ENCODE data around the gene PEAK3.

The PEAK3 gene

DNA sequence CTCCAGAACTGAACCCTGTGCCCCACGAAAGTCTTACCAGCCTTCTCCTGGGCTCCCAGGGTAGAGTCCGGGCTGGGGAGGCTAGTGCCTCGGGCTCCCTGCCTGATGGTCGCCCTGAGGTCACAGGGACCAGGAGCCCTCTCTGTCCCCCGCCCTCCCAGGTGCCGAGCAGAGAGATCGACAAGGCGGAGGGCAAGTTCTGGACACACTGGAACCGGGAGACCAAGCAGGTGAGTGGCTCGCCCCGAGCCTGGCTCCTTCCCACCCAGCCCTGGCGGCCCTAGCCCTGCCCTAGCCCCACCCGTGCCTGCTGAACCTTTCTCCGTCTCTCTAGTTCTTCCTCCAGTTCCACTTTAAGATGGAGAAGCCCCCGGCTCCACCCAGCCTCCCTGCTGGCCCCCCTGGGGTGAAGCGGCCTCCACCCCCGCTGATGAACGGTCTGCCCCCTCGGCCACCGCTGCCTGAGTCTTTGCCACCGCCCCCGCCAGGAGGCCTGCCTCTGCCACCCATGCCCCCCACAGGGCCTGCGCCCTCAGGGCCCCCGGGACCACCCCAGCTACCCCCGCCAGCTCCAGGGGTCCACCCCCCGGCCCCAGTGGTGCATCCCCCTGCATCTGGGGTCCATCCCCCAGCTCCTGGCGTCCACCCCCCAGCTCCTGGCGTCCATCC is 34.4 kb downstream of the PEAK3 start:
- H3K9me3 ChIP-seq (ENCODE audit: control insufficient read depth, insufficient read depth, low read depth, low read length) = no peaks in the 10 kb centered on the region
- no peak overlapping the region for H3K4me3 ChIP-seq (ENCODE audit: low read depth, low read length)
- H3K27me3 ChIP-seq (ENCODE audit: control insufficient read depth, insufficient read depth, low read length) = peaks cover 11% of the 10 kb centered on the region
- H3K9ac ChIP-seq (ENCODE audit: low read length) = no peak overlapping the region
- H3K36me3 ChIP-seq (ENCODE audit: control insufficient read depth, insufficient read depth, low read length) = peaks cover 56% of the 10 kb centered on the region
- no peaks in the 10 kb centered on the region for H3K4me1 ChIP-seq (ENCODE audit: control insufficient read depth, insufficient read depth, low read length)
- H3K27ac ChIP-seq (ENCODE audit: low read depth, low read length) = no peak overlapping the region

DNA sequence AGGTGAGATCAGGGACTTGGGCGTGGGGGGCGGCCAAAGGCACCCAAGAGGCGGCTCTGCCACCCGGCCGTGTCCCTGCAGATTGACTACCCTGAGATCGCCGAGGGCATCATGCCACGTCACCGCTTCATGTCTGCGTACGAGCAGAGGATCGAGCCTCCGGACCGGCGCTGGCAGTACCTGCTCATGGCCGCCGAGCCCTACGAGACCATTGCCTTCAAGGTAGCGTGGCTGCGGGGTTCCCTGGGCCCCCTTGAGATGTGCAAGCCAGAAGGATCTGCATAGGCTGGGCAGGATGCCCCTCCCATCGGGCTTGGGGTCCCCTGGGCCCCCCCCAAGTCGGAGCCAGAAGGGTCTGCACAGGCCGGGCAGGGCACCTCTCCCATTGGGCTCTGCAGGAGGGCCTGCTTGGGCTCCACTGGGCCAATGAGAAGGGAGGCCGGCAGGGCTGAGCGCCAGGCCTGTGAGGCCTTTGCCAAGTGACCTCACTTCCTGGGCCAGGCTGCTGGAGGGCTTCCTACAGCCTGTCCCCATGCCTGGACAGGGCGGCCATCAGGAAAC is 35.1 kb downstream of the PEAK3 start:
- Histone ChIP-seq H3K36me3 (ENCODE audit: control insufficient read depth, insufficient read depth, low read length) (peaks cover 63% of the 10 kb centered on the region), H3K9me3 (ENCODE audit: control insufficient read depth, insufficient read depth, low read depth, low read length) (no peaks in the 10 kb centered on the region), H3K9ac (ENCODE audit: low read length) (no peak overlapping the region), H3K4me3 (ENCODE audit: low read depth, low read length) (no peak overlapping the region), H3K4me1 (ENCODE audit: control insufficient read depth, insufficient read depth, low read length) (0 out of 2 replicates have a peak, but pooled peaks cover 2% of the 10 kb centered on the region), H3K27ac (ENCODE audit: low read depth, low read length) (no peak overlapping the region), H3K27me3 (ENCODE audit: control insufficient read depth, insufficient read depth, low read length) (peaks cover 4% of the 10 kb centered on the region; the same call in 1 of the 2 replicates)

DNA sequence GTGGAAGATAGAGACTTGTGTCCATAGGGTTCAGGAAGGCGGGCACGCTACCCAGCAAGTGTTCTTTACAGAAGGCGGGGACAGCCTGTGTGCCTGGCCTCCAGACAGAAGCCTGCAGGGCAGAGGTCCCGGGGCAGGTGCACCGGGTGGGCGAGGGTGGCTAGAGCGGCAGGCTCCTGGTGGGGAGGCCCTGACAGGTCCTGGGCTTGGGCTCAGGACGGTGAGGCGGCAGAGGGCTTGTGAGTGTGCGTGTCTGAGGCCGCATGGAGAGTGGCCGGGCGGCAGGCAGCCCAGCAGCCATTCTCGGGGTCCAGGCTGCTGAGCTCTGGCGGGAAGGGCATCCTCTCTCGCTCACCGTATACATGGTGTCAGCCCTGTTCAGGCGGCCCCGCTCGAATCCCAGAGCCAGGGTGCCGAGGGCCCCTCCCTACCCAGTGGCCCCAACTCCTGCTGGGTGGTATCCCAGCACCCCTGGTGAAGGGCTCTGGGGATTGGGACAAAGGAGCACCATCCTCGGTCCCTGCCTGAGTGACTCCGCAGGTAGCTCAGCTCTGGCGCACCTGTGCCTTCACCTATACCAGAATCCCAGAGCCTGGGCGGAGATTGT is 35.9 kb downstream of the PEAK3 start:
- Histone ChIP-seq H3K27ac (ENCODE audit: low read depth, low read length) (no peak overlapping the region), H3K9ac (ENCODE audit: low read length) (no peak overlapping the region), H3K4me1 (ENCODE audit: control insufficient read depth, insufficient read depth, low read length) (peaks cover 4% of the 10 kb centered on the region), H3K4me3 (ENCODE audit: low read depth, low read length) (no peak overlapping the region), H3K36me3 (ENCODE audit: control insufficient read depth, insufficient read depth, low read length) (peaks cover 70% of the 10 kb centered on the region), H3K9me3 (ENCODE audit: control insufficient read depth, insufficient read depth, low read depth, low read length) (no peaks in the 10 kb centered on the region), H3K27me3 (ENCODE audit: control insufficient read depth, insufficient read depth, low read length) (no peaks in the 10 kb centered on the region; the same call in 1 of the 2 replicates)

DNA sequence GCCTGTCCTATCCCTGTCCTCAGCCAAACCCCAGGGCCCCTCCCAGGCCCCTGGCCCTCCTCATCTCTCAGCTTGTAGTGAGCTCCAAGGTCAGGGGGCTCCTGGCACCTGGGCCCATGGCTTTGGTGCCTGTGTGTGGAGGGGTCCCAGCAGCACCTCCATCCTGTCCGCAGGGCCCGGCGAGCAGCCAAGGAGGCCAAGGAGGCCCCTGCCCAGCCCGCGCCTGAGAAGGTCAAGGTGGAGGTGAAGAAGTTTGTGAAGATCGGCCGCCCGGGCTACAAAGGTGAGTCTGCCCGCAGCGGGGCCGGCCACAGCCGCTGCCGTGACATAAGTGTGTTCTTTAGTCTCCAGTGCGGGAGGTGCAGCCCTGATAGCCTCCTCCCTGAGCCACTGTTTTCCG is 36.7 kb downstream of the PEAK3 start:
- Histone ChIP-seq H3K4me1 (ENCODE audit: control insufficient read depth, insufficient read depth, low read length) (peaks cover 12% of the 10 kb centered on the region), H3K36me3 (ENCODE audit: control insufficient read depth, insufficient read depth, low read length) (peaks cover 76% of the 10 kb centered on the region), H3K9ac (ENCODE audit: low read length) (no peak overlapping the region), H3K27me3 (ENCODE audit: control insufficient read depth, insufficient read depth, low read length) (no peaks in the 10 kb centered on the region), H3K27ac (ENCODE audit: low read depth, low read length) (no peak overlapping the region), H3K9me3 (ENCODE audit: control insufficient read depth, insufficient read depth, low read depth, low read length) (no peaks in the 10 kb centered on the region), H3K4me3 (ENCODE audit: low read depth, low read length) (no peak overlapping the region)

DNA sequence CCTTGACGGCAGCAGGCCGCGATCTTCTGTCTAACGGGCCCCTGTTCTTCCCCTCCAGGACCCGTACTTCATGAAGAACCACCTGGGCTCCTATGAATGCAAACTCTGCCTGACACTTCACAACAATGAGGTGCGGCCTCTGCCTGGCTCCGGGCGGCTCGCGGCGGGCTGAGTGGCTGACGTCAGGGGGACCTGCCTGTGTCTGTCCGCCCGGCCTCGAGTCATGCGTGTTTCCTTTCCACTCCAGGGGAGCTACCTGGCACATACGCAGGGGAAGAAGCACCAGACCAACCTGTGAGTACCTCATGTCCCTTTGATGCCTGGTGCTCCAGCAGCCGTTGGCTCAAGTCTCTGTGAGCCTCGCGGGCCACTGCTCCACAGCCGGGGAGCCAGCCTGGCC is 37.5 kb downstream of the PEAK3 start:
- Histone ChIP-seq H3K9me3 (ENCODE audit: control insufficient read depth, insufficient read depth, low read depth, low read length) (no peaks in the 10 kb centered on the region), H3K27me3 (ENCODE audit: control insufficient read depth, insufficient read depth, low read length) (no peaks in the 10 kb centered on the region), H3K4me3 (ENCODE audit: low read depth, low read length) (no peak overlapping the region), H3K9ac (ENCODE audit: low read length) (no peak overlapping the region), H3K36me3 (ENCODE audit: control insufficient read depth, insufficient read depth, low read length) (peaks cover 76% of the 10 kb centered on the region), H3K4me1 (ENCODE audit: control insufficient read depth, insufficient read depth, low read length) (peaks cover 20% of the 10 kb centered on the region), H3K27ac (ENCODE audit: low read depth, low read length) (no peak overlapping the region)

DNA sequence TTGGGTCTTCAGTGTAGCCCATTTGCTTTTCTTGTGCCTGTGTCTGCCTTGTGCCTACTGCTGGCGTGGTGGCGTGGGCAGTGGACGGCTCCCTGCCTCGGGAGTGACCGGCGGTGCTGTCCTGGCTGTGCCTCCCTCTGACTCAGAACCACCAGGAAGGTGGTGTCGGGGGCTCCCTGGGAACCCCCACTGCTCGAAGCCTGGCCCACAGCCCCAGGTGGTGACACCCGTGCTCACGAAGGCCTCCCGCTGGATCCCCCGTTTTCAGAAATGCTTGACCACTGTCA is 37.9 kb downstream of the PEAK3 start:
- Histone ChIP-seq H3K36me3 (ENCODE audit: control insufficient read depth, insufficient read depth, low read length) (peaks cover 76% of the 10 kb centered on the region), H3K9ac (ENCODE audit: low read length) (no peak overlapping the region), H3K4me3 (ENCODE audit: low read depth, low read length) (no peak overlapping the region), H3K27me3 (ENCODE audit: control insufficient read depth, insufficient read depth, low read length) (no peaks in the 10 kb centered on the region), H3K4me1 (ENCODE audit: control insufficient read depth, insufficient read depth, low read length) (peaks cover 23% of the 10 kb centered on the region), H3K9me3 (ENCODE audit: control insufficient read depth, insufficient read depth, low read depth, low read length) (no peaks in the 10 kb centered on the region), H3K27ac (ENCODE audit: low read depth, low read length) (no peak overlapping the region)

DNA sequence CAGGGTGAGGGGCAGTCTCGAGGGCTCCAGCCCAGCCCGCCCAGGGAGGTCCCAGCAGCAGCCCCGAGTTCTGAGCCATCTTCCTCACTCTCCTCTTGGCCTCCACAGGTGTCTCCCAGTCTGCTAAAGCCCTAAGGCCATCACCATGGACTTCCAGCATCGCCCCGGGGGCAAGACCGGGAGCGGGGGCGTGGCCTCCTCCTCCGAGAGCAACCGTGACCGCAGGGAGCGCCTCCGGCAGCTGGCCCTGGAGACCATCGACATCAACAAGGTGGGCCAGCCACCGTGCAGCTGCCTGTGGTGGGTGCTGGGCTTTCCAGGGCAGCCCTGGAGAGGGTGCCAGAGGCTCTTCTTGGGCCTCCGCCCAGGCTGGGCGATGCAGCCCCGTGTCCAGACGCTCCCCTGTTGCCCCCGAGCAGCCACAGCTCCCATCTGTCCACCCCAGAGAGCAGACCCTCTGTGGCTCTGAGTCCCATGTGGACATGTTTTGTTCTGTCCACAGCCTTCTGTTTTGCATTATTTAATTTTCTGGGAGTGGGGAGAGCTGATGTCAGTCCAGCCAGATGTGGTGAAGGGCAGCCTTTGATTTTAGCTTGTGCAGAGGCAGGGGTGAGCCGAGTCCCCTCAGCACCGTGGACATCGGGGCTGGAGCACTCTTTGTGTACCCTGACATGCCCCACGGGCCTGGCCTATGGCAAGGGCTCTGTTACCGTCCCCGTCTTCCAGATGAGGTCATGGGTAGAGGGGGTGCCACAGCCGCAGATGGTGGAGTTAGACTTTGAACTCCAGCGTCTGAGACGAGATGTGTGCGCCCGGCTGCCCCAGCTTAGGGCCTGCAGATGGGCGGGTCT is 38.5 kb downstream of the PEAK3 start:
- H3K36me3 ChIP-seq (ENCODE audit: control insufficient read depth, insufficient read depth, low read length) = peaks cover 75% of the 10 kb centered on the region
- H3K9me3 ChIP-seq (ENCODE audit: control insufficient read depth, insufficient read depth, low read depth, low read length) = no peaks in the 10 kb centered on the region
- peak overlapping the region; percentile 12 for H3K9ac ChIP-seq (ENCODE audit: low read length)
- no peak overlapping the region for H3K4me3 ChIP-seq (ENCODE audit: low read depth, low read length)
- peaks cover 23% of the 10 kb centered on the region for H3K4me1 ChIP-seq (ENCODE audit: control insufficient read depth, insufficient read depth, low read length)
- no peak overlapping the region for H3K27ac ChIP-seq (ENCODE audit: low read depth, low read length)
- no peaks in the 10 kb centered on the region for H3K27me3 ChIP-seq (ENCODE audit: control insufficient read depth, insufficient read depth, low read length)

DNA sequence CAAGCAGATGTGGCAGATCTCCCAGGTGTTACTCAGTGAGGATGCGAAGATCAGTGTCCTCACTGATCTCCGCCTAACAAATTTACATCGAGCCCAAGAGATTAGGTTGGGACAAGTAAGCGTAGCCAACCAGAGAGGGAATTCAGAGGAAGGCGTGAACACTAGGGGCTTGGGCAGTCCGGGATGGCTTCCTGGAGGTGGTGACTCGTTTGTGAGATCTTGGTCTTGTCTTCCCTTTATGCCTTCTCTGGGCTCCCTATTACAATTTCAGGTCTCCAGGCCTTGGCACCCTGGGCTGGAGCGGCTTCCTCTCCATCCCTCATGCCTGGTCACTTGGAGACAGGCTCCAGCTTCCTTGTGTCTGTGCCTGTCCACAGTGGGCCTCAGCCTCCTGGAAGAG is 39.2 kb downstream of the PEAK3 start:
- H3K9me3 ChIP-seq (ENCODE audit: control insufficient read depth, insufficient read depth, low read depth, low read length) = no peaks in the 10 kb centered on the region
- H3K4me1 ChIP-seq (ENCODE audit: control insufficient read depth, insufficient read depth, low read length) = peaks cover 28% of the 10 kb centered on the region
- H3K4me3 ChIP-seq (ENCODE audit: low read depth, low read length) = no peak overlapping the region
- H3K27ac ChIP-seq (ENCODE audit: low read depth, low read length) = no peak overlapping the region
- H3K9ac ChIP-seq (ENCODE audit: low read length) = no peak overlapping the region
- H3K27me3 ChIP-seq (ENCODE audit: control insufficient read depth, insufficient read depth, low read length) = no peaks in the 10 kb centered on the region
- peaks cover 77% of the 10 kb centered on the region for H3K36me3 ChIP-seq (ENCODE audit: control insufficient read depth, insufficient read depth, low read length)

DNA sequence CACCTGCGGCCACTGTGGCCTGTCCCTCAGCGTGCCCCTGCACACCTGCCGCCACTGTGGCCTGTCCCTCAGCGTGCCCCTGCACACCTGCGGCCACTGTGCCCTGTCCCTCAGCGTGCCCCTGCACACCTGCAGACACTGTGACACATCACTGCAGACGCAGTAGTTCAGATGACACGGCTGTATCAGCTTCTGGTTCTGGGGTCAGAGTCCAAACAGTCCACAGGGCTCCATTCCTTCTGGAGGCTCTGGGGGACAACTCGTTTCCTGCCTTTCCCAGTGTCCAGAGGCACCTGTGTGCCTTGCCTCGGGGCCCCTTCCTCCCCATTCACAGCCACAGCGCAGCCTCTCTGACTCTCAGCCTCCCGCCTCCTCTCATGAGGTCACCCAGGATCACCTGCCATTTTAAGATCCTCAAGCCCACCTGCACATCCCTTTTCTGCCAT is 39.9 kb downstream of the PEAK3 start:
- H3K27ac ChIP-seq (ENCODE audit: low read depth, low read length) = no peak overlapping the region
- H3K4me1 ChIP-seq (ENCODE audit: control insufficient read depth, insufficient read depth, low read length) = peaks cover 30% of the 10 kb centered on the region
- H3K4me3 ChIP-seq (ENCODE audit: low read depth, low read length) = no peak overlapping the region
- no peaks in the 10 kb centered on the region for H3K27me3 ChIP-seq (ENCODE audit: control insufficient read depth, insufficient read depth, low read length)
- H3K36me3 ChIP-seq (ENCODE audit: control insufficient read depth, insufficient read depth, low read length) = peaks cover 73% of the 10 kb centered on the region
- peak overlapping the region; percentile 19 for H3K9ac ChIP-seq (ENCODE audit: low read length)
- H3K9me3 ChIP-seq (ENCODE audit: control insufficient read depth, insufficient read depth, low read depth, low read length) = no peaks in the 10 kb centered on the region

DNA sequence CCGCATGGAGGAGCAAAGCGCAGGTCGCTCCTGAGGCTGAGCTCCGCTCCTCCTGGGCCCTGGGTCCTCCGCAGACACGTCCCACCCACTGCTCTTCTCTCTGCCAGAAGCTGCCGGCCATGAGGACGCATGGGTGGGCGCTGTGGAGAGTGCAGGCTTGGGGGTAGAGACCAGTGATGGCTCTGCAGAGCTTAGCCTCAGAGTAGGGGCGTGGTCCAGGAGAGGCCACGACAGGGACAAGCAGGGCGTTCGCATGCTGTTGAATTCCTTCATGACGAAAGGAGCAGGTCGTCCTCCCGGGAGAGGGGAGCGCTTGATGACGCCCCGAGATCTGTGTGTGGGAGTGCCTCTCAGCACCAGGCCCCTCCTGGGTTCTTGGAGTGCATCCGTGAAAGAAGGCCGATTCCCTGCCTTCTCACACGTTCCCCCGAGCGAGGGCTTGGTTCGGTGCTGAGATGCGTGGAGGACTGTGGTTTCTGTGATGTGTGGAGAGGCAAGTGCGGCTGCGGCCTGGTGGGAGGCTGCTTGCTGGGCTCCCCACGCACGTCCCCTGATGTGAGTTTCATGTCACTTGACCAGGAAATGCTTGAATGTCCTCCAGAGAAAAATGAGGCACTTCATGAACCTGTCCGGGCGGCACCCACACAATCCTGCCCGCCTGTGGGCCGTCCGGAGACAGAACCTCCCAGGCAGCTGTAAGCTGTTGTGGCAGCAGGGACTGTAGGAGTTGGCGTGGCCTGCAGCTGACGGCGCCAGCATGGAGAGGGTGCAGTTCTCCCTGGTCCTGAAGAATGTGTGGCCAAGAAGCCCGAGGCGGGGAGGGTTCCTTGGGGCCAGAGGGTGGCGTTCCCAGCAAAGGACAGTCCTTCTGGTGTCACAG is 40.9 kb downstream of the PEAK3 start:
- H3K9me3 ChIP-seq (ENCODE audit: control insufficient read depth, insufficient read depth, low read depth, low read length) = no peaks in the 10 kb centered on the region
- H3K4me3 ChIP-seq (ENCODE audit: low read depth, low read length) = peak overlapping the region; percentile 57; the same call in 1 of the 2 replicates
- H3K4me1 ChIP-seq (ENCODE audit: control insufficient read depth, insufficient read depth, low read length) = peaks cover 30% of the 10 kb centered on the region
- peaks cover 63% of the 10 kb centered on the region for H3K36me3 ChIP-seq (ENCODE audit: control insufficient read depth, insufficient read depth, low read length)
- H3K9ac ChIP-seq (ENCODE audit: low read length) = peak overlapping the region; percentile 54
- H3K27me3 ChIP-seq (ENCODE audit: control insufficient read depth, insufficient read depth, low read length) = no peaks in the 10 kb centered on the region
- H3K27ac ChIP-seq (ENCODE audit: low read depth, low read length) = no peak overlapping the region
